ENCODE measurements around the gene PTPRM. TPM values are rescaled to one million over a fixed set of nuclear protein-coding genes. Genes with fewer than 3 reads are reported as not detected.

Gene PTPRM
- total RNA-seq, 1 experiment from 2014 or later, result 32.0 TPM

DNA sequence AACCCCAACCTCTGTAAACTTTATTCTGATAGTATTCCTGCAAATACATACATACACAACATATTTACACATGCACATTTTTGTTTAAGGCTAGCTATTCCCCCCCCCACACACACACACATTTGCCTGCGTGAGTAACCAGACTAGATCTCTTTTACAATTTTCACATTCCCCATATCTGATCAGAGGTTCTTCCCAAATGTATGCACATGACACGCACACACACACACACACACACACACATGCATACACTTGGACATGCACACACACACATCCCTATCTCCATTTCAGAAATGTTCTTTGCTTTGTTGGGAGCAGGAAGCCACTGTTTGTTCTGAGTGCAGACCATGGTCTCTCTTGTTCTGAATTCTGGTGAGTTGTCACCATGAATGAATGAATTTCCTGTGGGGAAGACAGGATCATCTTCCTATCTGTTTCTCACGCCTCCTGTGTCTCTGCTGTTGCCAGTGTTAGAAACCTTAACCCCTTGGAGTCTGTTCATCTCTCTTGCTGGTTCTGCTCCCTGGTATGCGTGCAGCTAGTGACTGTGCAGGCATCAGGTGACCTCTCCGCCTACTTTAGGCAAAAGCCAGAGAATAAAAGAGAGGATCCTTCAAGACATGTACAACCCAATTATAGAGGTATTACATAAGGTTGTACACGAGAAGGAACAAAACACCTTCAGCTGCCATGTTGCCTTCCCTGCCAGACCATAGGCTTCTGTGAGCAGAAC, 791.1 kb downstream of the PTPRM start:
- no peak for DNase-seq (ENCODE audit: low read depth)

DNA sequence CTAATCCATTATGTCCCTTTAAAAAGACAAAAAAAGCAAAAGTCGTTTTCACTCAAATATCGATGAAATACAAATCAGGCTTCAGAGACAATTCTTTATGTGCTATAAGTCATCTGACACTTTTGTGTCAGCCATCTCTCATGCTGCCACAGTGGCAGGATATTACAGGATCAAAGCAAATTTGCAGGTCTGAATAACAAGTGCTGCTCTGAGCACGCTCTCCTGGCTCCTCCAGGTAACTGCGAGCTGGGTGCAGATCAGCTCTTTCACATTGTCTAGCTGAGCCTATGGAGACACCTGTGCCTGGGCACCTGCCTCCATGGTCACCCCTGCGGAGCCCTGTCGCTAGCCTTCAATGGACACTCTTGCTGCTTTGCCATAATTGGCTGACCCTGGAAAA, 792.0 kb downstream of the PTPRM start:
- DNase-seq (ENCODE audit: low read depth), result no peak

DNA sequence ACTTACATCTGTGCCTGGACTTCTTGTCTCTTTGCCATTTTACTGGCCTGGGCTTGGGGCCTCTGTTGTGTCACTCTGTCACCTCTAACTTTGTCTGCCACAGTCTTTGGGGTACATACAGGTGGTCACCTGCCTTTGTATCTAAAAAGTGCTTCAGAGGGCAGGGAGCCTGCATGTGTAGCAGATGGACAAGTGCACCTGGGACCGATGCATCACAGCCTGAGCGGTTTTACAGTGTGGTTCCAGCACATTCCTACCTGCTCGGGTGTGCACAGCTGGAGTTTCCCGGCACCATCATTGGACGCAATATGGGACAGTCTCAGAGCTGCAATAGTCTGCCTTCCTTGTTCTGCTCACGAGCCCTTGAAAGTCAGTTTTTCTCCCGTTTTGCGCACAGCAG, 792.4 kb downstream of the PTPRM start:
- DNase-seq (ENCODE audit: low read depth), result no peak

DNA sequence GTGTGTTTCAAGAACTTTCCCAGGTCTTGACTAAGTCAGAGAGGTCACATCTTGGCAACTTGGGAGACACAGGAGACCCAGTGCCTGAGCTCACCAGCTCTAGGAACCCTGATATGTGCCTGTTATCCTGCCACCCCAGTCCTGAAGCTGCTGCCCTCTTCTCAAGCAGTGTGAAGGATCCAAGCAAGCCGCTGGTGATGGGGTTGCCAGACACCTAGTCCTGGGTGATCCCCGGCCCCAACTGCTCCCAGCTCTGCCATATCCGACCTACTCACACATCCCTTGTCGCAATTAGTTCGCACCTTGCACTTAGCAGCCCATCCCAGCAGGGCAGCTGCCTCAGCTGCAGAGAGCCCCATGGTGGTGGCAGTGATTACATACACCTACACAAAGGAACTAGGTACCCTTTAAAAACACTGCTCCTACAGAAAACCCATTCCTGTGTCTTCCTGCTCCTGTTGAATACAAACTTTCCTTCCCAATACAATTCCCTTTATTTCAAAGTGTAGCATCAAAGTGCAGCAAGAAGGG, 794.9 kb downstream of the PTPRM start:
- DNase-seq (ENCODE audit: low read depth), result no peak

DNA sequence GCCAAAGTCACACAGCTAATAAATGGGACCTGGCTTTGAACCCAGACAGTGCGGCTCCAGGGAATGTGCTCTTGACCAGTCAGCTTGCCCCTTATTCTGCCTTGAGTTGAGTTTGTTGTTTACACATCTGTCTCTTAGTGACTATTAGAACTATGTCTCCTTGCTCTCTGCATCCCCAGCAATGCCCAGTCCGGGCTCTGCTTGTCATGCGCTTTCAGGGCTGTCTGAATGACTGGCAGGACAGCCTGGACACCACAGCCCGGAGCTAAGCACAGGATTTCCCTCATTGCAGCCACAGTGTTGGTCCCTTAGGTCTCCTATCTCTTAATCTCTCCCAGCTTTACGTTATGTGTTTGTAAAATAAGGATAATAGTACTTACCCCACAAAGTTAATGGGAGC, 795.7 kb downstream of the PTPRM start:
- no peak for DNase-seq (ENCODE audit: low read depth)

DNA sequence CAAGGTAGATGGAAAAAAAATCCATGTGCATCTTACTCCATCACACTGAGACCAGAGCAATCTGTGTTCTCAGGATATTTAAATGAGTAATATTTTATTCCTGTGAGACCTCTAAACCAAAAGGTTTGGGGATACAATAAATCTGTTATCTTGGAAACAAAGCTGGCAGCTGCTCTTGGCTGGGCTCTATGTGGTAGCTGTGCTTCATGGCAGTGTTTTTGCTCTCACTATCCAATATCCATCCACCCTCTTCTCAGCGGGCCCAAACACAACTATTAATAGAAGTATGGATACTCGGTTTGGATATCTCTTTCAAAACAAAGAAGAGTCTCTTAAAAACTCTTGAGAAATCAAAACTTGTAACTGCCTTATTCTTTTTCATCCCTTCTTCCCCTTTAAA, 797.3 kb downstream of the PTPRM start:
- no peak for DNase-seq (ENCODE audit: low read depth)

DNA sequence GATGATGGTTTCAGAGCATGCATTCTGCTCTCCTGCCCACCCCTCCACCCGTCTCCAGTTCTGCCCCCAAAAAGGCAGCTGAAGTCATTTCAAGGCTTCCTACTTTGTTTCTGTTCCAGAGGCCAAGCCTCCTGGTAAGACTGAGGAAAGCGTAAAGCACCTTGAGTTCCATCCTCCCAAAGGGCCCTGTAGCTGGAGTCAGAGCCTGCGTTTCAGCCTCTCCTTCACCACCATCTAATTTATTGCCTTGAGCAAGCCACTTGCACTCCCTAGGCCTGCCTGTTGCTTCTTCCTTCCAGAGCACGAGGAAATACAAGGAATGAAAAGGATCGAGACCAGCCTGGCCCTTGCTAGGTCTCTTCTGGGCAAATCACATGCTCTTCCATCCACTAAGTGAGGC, 797.9 kb downstream of the PTPRM start:
- DNase-seq (ENCODE audit: low read depth), result no peak

DNA sequence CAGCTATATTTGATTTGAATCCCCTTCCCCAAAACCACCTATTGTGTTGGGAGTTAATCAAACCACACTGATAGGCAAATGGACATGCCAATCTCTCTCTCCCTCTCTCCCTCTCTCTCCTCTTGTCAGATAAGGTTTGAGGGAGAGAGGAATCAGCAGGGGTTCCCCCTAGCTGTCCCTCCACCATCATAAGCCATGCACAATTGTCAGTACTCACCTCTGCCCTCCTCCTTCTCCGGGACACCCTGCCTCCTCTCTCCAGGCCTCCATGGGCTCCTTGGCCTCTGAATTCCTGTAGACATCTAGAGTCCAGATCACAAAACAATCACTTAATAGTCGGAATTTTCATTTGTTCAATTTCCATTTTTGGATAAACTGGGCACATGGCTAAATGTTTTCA, 798.4 kb downstream of the PTPRM start:
- no peak for DNase-seq (ENCODE audit: low read depth)

DNA sequence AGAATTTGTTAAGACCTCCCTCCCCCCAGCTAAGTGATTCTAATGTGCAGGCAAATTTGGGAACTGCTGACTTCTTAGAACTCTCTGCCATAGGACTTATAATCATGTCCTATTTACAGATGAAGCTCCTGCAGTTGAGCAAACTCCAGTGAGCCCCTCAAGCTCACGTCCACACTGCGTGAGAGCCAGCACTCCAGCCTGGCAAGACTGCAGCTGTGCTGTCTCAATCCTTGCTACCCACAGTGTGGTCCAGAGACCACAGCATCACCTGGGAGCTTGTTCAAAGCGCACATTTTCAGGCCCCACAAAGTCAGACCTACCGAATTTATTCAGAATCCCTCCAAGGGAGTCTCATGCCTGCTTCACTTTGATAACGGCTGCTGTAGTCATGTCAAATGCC, 799.0 kb downstream of the PTPRM start:
- DNase-seq (ENCODE audit: low read depth), result no peak

DNA sequence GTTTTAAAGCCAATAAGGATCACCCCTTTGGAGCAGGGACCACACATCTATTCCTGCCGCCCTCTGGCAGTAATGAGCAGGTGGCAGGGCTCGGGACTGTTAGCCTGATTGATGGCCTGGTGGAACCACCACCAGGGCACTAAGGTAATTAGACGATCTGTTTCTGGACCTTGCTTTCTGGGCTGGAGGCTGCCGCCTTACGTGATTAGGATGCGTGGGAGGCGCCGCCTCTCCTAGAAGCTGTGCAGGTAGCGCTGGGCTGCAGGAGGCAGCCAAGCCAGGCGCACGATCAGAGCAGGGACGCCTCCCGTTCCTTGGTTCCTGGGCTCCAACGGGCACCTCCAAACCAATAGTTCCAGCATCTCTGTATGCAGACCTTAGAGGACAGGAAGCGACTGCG, 799.5 kb downstream of the PTPRM start:
- no peak for DNase-seq (ENCODE audit: low read depth)

DNA sequence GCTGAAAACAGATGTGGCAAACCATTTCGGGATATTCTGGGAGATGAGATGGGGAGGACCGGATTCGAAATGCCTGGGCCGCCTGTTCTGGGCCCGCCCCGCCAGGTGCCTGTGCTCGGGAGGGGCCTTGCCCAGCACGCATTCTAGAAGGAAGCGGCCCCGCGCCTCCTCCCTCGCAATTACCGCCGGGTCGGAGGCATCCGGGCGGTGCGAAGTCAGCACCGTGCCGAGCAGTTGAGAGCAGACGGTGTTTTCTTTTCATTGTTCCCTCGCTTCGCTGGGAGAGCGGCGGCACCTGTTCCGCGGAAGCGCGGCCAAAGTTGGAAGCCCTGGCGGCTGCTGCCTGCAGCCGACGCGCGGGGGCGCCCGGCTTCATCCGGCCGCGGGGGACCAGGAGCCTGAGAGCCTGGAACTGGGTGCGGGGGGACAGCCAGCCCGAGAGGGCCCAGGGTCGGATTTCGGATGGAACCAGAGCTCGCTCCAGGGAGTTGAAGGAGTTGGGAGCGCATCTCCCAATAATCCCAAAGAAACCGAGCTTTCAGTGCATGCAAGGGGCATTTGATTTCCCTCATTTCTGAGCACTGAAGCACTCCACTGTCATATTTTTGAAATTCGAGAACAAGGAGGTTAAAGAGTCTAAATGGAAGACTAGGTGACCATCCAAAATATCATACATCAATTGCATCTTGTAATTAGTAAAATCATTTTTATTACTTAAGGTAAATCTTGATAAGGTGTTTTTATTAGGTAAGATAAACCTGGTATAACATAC, 800.3 kb downstream of the PTPRM start:
- DNase-seq (ENCODE audit: low read depth), result peak; percentile 18

DNA sequence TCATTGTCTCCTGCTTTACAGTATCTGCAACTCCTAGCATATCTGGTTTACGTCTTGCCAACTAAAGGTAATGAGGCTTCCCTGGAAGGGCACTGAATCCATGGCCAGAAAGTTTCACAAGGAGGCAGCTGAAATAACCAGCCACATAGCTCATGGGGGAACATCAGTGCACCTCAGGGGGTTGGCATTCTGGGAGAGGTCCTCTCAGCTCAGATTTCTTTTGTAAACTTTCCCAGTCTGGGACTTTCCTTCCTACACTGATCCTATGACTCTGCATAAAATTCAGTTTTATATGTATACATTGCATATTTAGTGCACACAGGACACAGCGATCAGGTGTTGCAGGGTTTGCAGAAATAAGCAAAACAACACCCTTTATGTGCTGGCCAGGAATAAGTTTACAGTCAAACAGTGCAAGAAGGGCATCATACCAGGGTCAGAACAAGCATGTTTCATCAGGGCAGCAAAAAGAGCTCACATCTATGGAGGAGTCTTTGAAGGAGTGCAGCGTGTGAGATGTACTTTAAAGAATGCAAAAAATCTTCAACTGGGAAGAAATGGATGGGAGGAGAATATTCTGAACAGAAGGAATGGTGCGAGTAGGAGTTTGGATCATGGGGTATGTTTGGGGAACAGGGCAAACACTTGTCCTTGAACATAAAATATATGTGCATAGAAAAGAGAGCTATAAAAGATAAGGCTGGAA, 801.5 kb downstream of the PTPRM start:
- no peak for DNase-seq (ENCODE audit: low read depth)

DNA sequence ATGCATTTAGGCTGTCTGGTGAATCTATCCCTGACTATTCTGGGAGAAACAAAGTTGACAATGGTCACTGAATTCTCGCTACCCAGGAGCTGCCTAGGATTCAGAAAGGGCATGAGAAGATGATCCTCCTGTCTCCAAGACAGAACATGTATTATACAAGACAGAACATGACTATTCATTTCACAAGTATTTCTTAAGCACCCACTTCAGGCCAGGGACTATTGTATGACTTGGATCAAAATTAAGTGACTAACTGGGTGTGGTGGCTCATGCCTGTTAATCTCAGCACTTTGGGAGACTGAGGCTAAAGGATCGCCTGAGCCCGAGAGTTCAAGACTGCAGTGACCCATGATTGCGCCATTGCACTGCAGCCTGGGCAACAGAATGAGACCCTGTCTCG, 806.4 kb downstream of the PTPRM start:
- no peak for DNase-seq (ENCODE audit: low read depth)

DNA sequence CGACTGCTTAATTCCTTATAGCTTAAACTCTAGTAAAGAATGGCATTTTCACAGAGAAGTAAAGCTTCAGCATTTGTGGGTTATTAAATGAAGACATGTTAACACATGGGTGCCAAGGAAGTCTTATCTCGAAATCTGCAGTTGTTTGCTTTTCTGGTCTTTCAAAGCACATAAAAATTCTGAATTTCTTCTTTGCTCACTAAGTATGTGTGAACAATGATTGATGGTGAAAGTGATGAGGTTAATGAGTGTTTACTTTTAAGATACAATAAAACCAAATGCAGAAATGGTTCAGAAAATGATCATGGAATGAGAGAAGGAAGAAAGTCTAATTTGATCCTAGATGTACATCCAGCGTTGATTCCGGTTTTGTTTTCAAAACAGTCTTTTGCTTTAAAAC, 807.6 kb downstream of the PTPRM start:
- no peak for DNase-seq (ENCODE audit: low read depth)

DNA sequence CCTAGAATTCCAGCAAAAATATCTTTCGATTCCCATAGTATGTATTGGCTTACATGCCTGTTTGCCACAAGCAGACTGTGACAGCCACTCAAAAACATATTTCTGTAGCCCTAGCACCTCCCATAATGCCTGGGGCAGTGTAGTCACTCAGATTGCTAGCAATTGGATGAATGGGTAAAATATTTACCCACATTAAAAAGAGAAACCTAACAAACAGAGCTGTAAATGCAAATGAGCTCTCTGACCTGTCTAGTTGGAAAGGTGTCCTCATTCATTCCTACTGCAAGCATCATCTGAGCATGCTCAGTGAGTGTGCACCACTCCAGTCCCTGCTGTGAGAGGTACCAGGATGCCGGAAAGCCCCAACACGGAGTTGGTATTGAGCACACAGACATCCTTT, 808.1 kb downstream of the PTPRM start:
- peak; percentile 39 for DNase-seq (ENCODE audit: low read depth)

DNA sequence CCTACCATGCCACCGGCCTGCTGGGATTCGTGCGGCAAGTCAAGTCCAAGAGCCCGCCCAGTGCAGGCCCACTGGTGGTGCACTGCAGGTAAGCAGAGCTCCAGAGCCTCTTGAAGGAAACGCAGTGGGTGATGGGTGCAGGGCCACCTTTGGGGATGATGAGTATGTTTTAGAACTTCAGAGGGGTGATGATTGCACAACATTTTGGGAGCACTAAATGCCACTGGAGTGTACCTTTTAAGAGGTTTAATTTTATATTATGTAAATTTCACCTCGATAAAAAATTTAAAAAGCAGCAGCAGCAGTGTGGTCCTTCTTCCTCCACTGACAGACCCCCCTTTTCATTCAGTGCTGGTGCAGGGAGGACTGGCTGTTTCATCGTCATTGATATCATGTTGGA, 809.0 kb downstream of the PTPRM start:
- DNase-seq (ENCODE audit: low read depth), result no peak

DNA sequence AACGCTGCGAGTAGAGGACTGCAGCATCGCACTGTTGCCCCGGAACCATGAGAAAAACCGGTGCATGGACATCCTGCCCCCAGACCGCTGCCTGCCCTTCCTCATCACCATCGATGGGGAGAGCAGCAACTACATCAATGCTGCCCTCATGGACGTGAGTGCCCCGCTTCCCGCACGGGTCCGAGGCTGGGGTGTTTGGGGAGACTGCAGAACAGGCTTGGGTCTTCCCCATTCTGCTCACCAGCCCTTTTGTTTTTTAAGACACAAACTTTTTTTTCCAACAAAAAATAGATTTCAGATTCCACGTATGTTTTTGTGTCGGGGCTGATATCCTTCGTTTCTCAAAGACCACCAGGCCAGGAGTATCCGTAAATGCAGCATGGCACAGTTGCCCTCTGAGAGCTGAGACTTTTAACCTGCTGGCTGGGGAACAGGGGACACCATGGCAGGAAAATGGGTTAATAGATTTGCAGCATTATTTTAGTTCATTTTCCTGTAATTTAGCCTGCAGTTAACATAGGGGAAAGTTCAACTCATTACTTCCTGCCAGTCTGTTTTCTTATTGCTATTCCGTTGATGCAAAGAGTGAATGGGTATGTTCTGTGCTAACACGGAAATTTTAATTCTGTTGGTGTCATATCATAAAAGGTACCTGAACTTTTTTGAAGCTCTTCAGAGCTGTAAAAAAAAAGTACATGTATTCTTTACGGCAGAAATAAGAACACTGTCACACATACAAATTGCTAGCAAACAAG, 812.2 kb downstream of the PTPRM start:
- no peak for DNase-seq (ENCODE audit: low read depth)

DNA sequence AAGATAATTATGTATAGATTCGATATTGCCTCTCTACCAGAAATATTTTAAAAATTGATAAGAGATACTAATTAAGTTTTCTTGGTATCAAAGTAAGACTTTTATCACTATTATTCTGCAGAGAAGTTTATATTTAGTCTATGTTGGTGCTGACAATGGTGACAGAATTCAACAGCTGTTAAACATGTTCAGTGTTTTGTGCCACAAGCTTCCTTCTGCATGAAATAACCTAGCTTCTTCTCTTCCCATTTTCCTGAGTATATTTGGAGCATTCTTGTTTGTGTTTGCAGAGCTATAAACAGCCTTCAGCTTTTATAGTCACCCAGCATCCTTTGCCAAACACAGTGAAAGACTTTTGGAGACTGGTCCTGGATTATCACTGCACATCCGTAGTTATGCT, 812.9 kb downstream of the PTPRM start:
- DNase-seq (ENCODE audit: low read depth), result no peak

DNA sequence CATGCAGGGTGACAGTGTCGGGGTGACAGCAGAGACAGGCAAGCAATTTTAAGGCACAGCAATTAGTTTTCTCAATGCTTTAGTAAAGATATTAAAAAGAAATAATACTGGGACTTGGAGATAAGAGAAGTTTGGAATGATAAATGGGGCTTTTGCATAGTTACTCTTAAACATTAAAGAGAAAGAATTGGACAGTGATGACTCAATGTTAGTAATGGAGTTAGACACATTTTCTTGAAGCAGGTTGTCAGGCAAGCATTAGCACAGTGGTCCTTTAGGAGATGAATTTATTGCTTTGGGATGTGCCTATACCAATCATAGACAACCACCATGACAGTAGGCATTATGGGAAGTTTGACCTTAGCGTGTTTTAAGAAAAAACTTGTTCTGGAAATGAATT, 813.8 kb downstream of the PTPRM start:
- DNase-seq (ENCODE audit: low read depth), result peak; percentile 36

DNA sequence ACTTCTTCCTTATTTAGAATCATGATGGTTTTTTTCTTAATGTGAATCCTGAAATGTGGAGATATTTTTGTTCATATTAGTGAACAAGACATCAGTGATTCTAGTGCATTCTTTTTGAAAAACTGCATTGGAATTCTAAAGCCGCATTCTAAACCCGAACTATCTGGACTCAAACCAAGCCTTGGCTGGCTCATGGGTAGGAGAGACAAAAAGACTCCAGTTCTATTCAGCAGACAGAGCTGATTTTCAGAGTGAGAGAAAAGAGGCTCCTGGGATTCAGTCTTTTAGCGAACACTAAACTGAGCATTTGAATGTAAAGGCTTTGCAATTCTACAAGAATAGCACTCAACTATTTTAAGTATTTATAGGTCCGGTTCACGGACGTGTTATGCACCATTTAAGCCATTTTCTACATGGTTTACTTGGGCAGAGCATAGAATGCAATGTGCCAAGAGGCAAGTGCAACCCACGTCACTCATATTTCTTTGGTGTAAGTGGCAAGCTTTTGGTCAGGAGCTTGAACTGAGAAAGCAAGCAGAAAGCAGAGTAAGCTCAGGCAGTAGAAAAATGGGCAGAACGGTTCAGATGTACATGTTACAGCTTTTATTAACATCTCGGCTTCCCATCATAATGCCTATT, 814.8 kb downstream of the PTPRM start:
- no peak for DNase-seq (ENCODE audit: low read depth)

DNA sequence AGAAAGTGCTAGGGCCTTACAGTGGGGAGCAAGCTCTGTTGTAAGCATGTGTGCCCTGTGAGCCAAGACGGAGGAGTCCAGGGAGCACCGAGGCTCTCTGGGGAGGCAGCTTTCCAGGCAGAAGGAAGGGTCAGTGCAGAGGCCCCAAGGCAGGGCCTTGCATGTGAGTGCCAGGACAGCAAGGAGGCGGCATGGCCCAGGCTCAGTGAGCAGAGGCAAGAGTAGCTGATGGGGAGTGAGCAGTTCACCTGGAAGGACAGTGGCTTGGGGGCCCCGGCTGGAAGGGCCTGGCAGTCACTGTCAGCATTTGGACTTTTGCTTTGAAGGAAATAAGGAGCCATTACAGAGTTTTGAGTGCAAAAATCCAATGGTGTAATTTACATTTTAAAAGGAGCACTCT, 818.3 kb downstream of the PTPRM start:
- DNase-seq (ENCODE audit: low read depth), result no peak
